Measurements from ENCODE around the gene ROBO3.

ROBO3 gene

GRCh38 chr11:124893781-124894401 lies 28.7 kb downstream of the ROBO3 start:
- H3K23ac ChIP-seq (ENCODE audit: low read length): no peak overlapping the region
- no peak for DNase-seq
- H3K9me3 ChIP-seq (ENCODE audit: insufficient read depth, low read depth, low read length): peaks cover 2% of the 10 kb centered on the region

GRCh38 chr11:124894606-124895430 lies 29.6 kb downstream of the ROBO3 start:
- no peak overlapping the region for H3K9ac ChIP-seq (ENCODE audit: low read length)
- H3K4me3 ChIP-seq (ENCODE audit: low read depth, low read length): no peak overlapping the region
- H3K9me3 ChIP-seq (ENCODE audit: insufficient read depth, low read depth, low read length): peaks cover 2% of the 10 kb centered on the region
- no peak overlapping the region for H4K91ac ChIP-seq (ENCODE audit: low read depth, low read length)
- H3K4me2 ChIP-seq (ENCODE audit: low read length): no peak overlapping the region
- no peak overlapping the region for H2AK5ac ChIP-seq (ENCODE audit: low read length)
- peaks cover 3% of the 10 kb centered on the region for H3K79me1 ChIP-seq (ENCODE audit: low read length)
- H4K8ac ChIP-seq (ENCODE audit: low read depth, low read length): no peak overlapping the region
- no peaks in the 10 kb centered on the region for H3K27me3 ChIP-seq (ENCODE audit: insufficient read depth, low read length)
- H3K27ac ChIP-seq (ENCODE audit: low read depth, low read length): no peak overlapping the region
- no peaks in the 10 kb centered on the region for H3K79me2 ChIP-seq (ENCODE audit: control insufficient read depth, insufficient read depth, low read length, poor library complexity)
- no CpG with 5 or more reads among the region's 4 CpGs for WGBS (ENCODE audit: extremely low coverage, insufficient coverage, insufficient read length)
- no peak overlapping the region for H2AFZ ChIP-seq (ENCODE audit: insufficient read depth, low read length, poor library complexity)
- no peak overlapping the region for H4K12ac ChIP-seq (ENCODE audit: low read depth, low read length)
- H3K18ac ChIP-seq (ENCODE audit: low read length): no peak overlapping the region
- no peak overlapping the region for H3K4ac ChIP-seq (ENCODE audit: low read depth, low read length)
- H2BK5ac ChIP-seq (ENCODE audit: low read depth, low read length, poor library complexity): no peak overlapping the region
- DNase-seq: no peak
- no peak overlapping the region for H2BK120ac ChIP-seq (ENCODE audit: insufficient read depth, low read length, poor library complexity)
- H3K36me3 ChIP-seq (ENCODE audit: control insufficient read depth in 1 of 2, insufficient read depth in 2 of 2, low read length in 2 of 2): no peaks in the 10 kb centered on the region
- no peak overlapping the region for H3K23ac ChIP-seq (ENCODE audit: low read length)
- peaks cover 19 to 20% of the 10 kb centered on the region in 2 experiments for H3K4me1 ChIP-seq (ENCODE audit: control insufficient read depth in 1 of 2, insufficient read depth in 2 of 2, low read length in 2 of 2)
- H3K14ac ChIP-seq (ENCODE audit: low read length): no peak overlapping the region
- no peak overlapping the region for H2BK12ac ChIP-seq (ENCODE audit: low read length)

More at GRCh38 chr11:124893781-124894401, 28.7 kb downstream of the ROBO3 start:
- H3K27ac ChIP-seq (ENCODE audit: low read depth, low read length): no peak overlapping the region
- H3K36me3 ChIP-seq (ENCODE audit: control insufficient read depth in 1 of 2, insufficient read depth in 2 of 2, low read length in 2 of 2): no peaks in the 10 kb centered on the region
- H3K4me3 ChIP-seq (ENCODE audit: low read depth, low read length): no peak overlapping the region
- no peak overlapping the region for H3K4ac ChIP-seq (ENCODE audit: low read depth, low read length)
- no peak overlapping the region for H3K18ac ChIP-seq (ENCODE audit: low read length)
- no CpG with 5 or more reads among the region's 14 CpGs for WGBS (ENCODE audit: extremely low coverage, insufficient coverage, insufficient read length)
- H2BK12ac ChIP-seq (ENCODE audit: low read length): no peak overlapping the region
- no peaks in the 10 kb centered on the region for H3K79me2 ChIP-seq (ENCODE audit: control insufficient read depth, insufficient read depth, low read length, poor library complexity)
- no peak overlapping the region for H3K14ac ChIP-seq (ENCODE audit: low read length)
- H3K4me2 ChIP-seq (ENCODE audit: low read length): no peak overlapping the region
- H2BK5ac ChIP-seq (ENCODE audit: low read depth, low read length, poor library complexity): no peak overlapping the region
- H4K8ac ChIP-seq (ENCODE audit: low read depth, low read length): no peak overlapping the region
- H3K4me1 ChIP-seq (ENCODE audit: control insufficient read depth in 1 of 2, insufficient read depth in 2 of 2, low read length in 2 of 2): peaks cover 18% of the 10 kb centered on the region in 2 experiments
- H3K79me1 ChIP-seq (ENCODE audit: low read length): peaks cover 3% of the 10 kb centered on the region
- H4K91ac ChIP-seq (ENCODE audit: low read depth, low read length): no peak overlapping the region
- H4K12ac ChIP-seq (ENCODE audit: low read depth, low read length): no peak overlapping the region
- H2BK120ac ChIP-seq (ENCODE audit: insufficient read depth, low read length, poor library complexity): no peak overlapping the region
- H2AK5ac ChIP-seq (ENCODE audit: low read length): no peak overlapping the region
- no peak overlapping the region for H3K9ac ChIP-seq (ENCODE audit: low read length)
- no peaks in the 10 kb centered on the region for H3K27me3 ChIP-seq (ENCODE audit: insufficient read depth, low read length)
- no peak overlapping the region for H2AFZ ChIP-seq (ENCODE audit: insufficient read depth, low read length, poor library complexity)

GRCh38 chr11:124895471-124895971 lies 30.3 kb downstream of the ROBO3 start:
- WGBS (ENCODE audit: extremely low coverage, insufficient coverage, insufficient read length): no CpG with 5 or more reads among the region's 20 CpGs
- H2BK5ac ChIP-seq (ENCODE audit: low read depth, low read length, poor library complexity): no peak overlapping the region
- no peak overlapping the region for H3K23ac ChIP-seq (ENCODE audit: low read length)
- no peak overlapping the region for H4K91ac ChIP-seq (ENCODE audit: low read depth, low read length)
- no peak overlapping the region for H3K4me3 ChIP-seq (ENCODE audit: low read depth, low read length)
- H3K79me2 ChIP-seq (ENCODE audit: control insufficient read depth, insufficient read depth, low read length, poor library complexity): no peaks in the 10 kb centered on the region
- peaks cover 2% of the 10 kb centered on the region for H3K9me3 ChIP-seq (ENCODE audit: insufficient read depth, low read depth, low read length)
- H3K27ac ChIP-seq (ENCODE audit: low read depth, low read length): no peak overlapping the region
- H2BK12ac ChIP-seq (ENCODE audit: low read length): no peak overlapping the region
- no peak overlapping the region for H3K4ac ChIP-seq (ENCODE audit: low read depth, low read length)
- H2BK120ac ChIP-seq (ENCODE audit: insufficient read depth, low read length, poor library complexity): no peak overlapping the region
- no peaks in the 10 kb centered on the region for H3K36me3 ChIP-seq (ENCODE audit: control insufficient read depth in 1 of 2, insufficient read depth in 2 of 2, low read length in 2 of 2)
- peaks cover 3% of the 10 kb centered on the region for H3K79me1 ChIP-seq (ENCODE audit: low read length)
- H3K4me2 ChIP-seq (ENCODE audit: low read length): no peak overlapping the region
- H3K9ac ChIP-seq (ENCODE audit: low read length): no peak overlapping the region
- peaks cover 22 to 24% of the 10 kb centered on the region in 2 experiments for H3K4me1 ChIP-seq (ENCODE audit: control insufficient read depth in 1 of 2, insufficient read depth in 2 of 2, low read length in 2 of 2)
- H3K14ac ChIP-seq (ENCODE audit: low read length): no peak overlapping the region
- no peaks in the 10 kb centered on the region for H3K27me3 ChIP-seq (ENCODE audit: insufficient read depth, low read length)
- no peak overlapping the region for H4K12ac ChIP-seq (ENCODE audit: low read depth, low read length)
- H4K8ac ChIP-seq (ENCODE audit: low read depth, low read length): no peak overlapping the region
- no peak overlapping the region for H2AFZ ChIP-seq (ENCODE audit: insufficient read depth, low read length, poor library complexity)
- H2AK5ac ChIP-seq (ENCODE audit: low read length): no peak overlapping the region
- H3K18ac ChIP-seq (ENCODE audit: low read length): no peak overlapping the region
- DNase-seq: no peak

- no peak overlapping the region for H2AK5ac ChIP-seq (ENCODE audit: low read length)
- no peaks in the 10 kb centered on the region for H3K79me2 ChIP-seq (ENCODE audit: control insufficient read depth, insufficient read depth, low read length, poor library complexity)
- no peak overlapping the region for H3K9ac ChIP-seq (ENCODE audit: low read length)
- peaks cover 2% of the 10 kb centered on the region for H3K9me3 ChIP-seq (ENCODE audit: insufficient read depth, low read depth, low read length)
- no peak overlapping the region for H2AFZ ChIP-seq (ENCODE audit: insufficient read depth, low read length, poor library complexity)
- no peak for DNase-seq
- no peak overlapping the region for H3K14ac ChIP-seq (ENCODE audit: low read length)
- no peak overlapping the region for H3K4me3 ChIP-seq (ENCODE audit: low read depth, low read length)
- peaks cover 3% of the 10 kb centered on the region for H3K79me1 ChIP-seq (ENCODE audit: low read length)
- H3K18ac ChIP-seq (ENCODE audit: low read length): no peak overlapping the region
- H3K27ac ChIP-seq (ENCODE audit: low read depth, low read length): no peak overlapping the region
- H3K23ac ChIP-seq (ENCODE audit: low read length): no peak overlapping the region
- H4K12ac ChIP-seq (ENCODE audit: low read depth, low read length): no peak overlapping the region
- no peaks in the 10 kb centered on the region for H3K36me3 ChIP-seq (ENCODE audit: control insufficient read depth in 1 of 2, insufficient read depth in 2 of 2, low read length in 2 of 2)
- peaks cover 22 to 27% of the 10 kb centered on the region in 2 experiments for H3K4me1 ChIP-seq (ENCODE audit: control insufficient read depth in 1 of 2, insufficient read depth in 2 of 2, low read length in 2 of 2)
- no peak overlapping the region for H4K91ac ChIP-seq (ENCODE audit: low read depth, low read length)
- H3K4ac ChIP-seq (ENCODE audit: low read depth, low read length): no peak overlapping the region
- H2BK12ac ChIP-seq (ENCODE audit: low read length): no peak overlapping the region
- no peak overlapping the region for H2BK5ac ChIP-seq (ENCODE audit: low read depth, low read length, poor library complexity)
- no peak overlapping the region for H2BK120ac ChIP-seq (ENCODE audit: insufficient read depth, low read length, poor library complexity)
- H4K8ac ChIP-seq (ENCODE audit: low read depth, low read length): no peak overlapping the region
- no CpG with 5 or more reads among the region's 16 CpGs for WGBS (ENCODE audit: extremely low coverage, insufficient coverage, insufficient read length)
- no peaks in the 10 kb centered on the region for H3K27me3 ChIP-seq (ENCODE audit: insufficient read depth, low read length)
- no peak overlapping the region for H3K4me2 ChIP-seq (ENCODE audit: low read length)
Measured at GRCh38 chr11:124896071-124896750, 31.0 kb downstream of the ROBO3 start.
